Hepatocyte (in vitro differentiated cells): ENCODE data around the gene MTARC1. TPM values are rescaled to one million over a fixed set of nuclear protein-coding genes. Genes with fewer than 3 reads are reported as not detected.
A peak's percentile ranks its signal among the peaks of the same experiment; 100 is the strongest.

Experiments
- DNase-seq: peaks from one replicate; pipeline ENCODE4 v3.0.0-alpha.2; 2016; ENCODE audit warnings: low spot score
- H2AFZ ChIP-seq: fragments of 200-600 bp; sonication (generic); 2 replicates; pipeline ENCODE4 v1.6.0; 2016; ENCODE audit warnings: antibody characterized with exemption, mild to moderate bottlenecking
- H3K27ac ChIP-seq: fragments of 200-600 bp; sonication (generic); 2 replicates; pipeline ENCODE4 v1.5.1; 2016; ENCODE audit warnings: mild to moderate bottlenecking
- H3K27me3 ChIP-seq: fragments of 200-600 bp; sonication (generic); 2 replicates; pipeline ENCODE4 v1.6.1; 2016
- H3K36me3 ChIP-seq: fragments of 200-600 bp; sonication (generic); replicated peaks from 2 replicates; pipeline ENCODE4 v1.5.1; 2016; ENCODE audit warnings: low read depth; ENCODE audit not compliant: insufficient read depth
- H3K4me1 ChIP-seq: fragments of 200-600 bp; sonication (generic); 2 replicates; pipeline ENCODE4 v1.5.1; 2016; ENCODE audit warnings: mild to moderate bottlenecking, moderate library complexity; ENCODE audit not compliant: insufficient read depth
- H3K4me2 ChIP-seq: fragments of 200-600 bp; sonication (generic); 2 replicates; pipeline ENCODE4 v1.6.0; 2016
- H3K4me3 ChIP-seq: fragments of 200-600 bp; sonication (generic); 2 replicates; pipeline ENCODE4 v1.5.1; 2016; ENCODE audit warnings: mild to moderate bottlenecking
- H3K79me2 ChIP-seq: fragments of 200-600 bp; sonication (generic); 2 replicates; pipeline ENCODE4 v1.6.0; 2017; ENCODE audit warnings: mild to moderate bottlenecking
- H3K9me2 ChIP-seq: fragments of 200-600 bp; sonication (generic); replicated peaks from 2 replicates; pipeline ENCODE4 v1.6.0; 2017; ENCODE audit warnings: mild to moderate bottlenecking; ENCODE audit not compliant: insufficient read depth
- H3K9me3 ChIP-seq: fragments of 200-600 bp; sonication (generic); 2 replicates; pipeline ENCODE4 v1.5.1; 2016; ENCODE audit warnings: low read depth, mild to moderate bottlenecking
- H4K20me1 ChIP-seq: fragments of 200-600 bp; sonication (generic); 2 replicates; pipeline ENCODE4 v1.6.0; 2016; ENCODE audit warnings: mild to moderate bottlenecking; ENCODE audit not compliant: insufficient read depth, poor library complexity, severe bottlenecking
- CTCF ChIP-seq: fragments of 200-600 bp; sonication (generic); IDR thresholded peaks from 2 replicates; pipeline ENCODE4 v1.5.1; 2016; ENCODE audit warnings: antibody characterized with exemption, mild to moderate bottlenecking; ENCODE audit not compliant: poor library complexity
- EZH2 ChIP-seq: fragments of 200-600 bp; sonication (generic); IDR thresholded peaks from 2 replicates; pipeline ENCODE4 v1.6.1; 2016; ENCODE audit warnings: antibody characterized with exemption, mild to moderate bottlenecking, borderline replicate concordance
- EZH2phosphoT487 ChIP-seq: fragments of 200-600 bp; sonication (generic); IDR thresholded peaks from one replicate; pipeline ENCODE4 v1.6.1; 2018; ENCODE audit warnings: antibody characterized with exemption, mild to moderate bottlenecking, low read depth, moderate library complexity; ENCODE audit not compliant: unreplicated experiment, severe bottlenecking
- WGBS: methylation state at CpG from one replicate; pipeline ENCODE4 v1.1.6; 2016; ENCODE audit warnings: low lambda C conversion rate; ENCODE audit errors: missing lambda C conversion rate; 5-methylcytosine and 5-hydroxymethylcytosine counted together
- polyA plus RNA-seq: library from polyadenylated mRNA; unstranded; fragments of >200 nt; fragmentation: Nextera tagmentation; extraction: Ambion mirVana; gene quantifications from 2 replicates; pipeline ENCODE4 v1.2.1, GENCODE V29; 2016
- total RNA-seq: library from RNA; depleted of rRNA; stranded (reverse); fragments of >200 nt; gene quantifications from 2 replicates; pipeline ENCODE4 v1.2.3, GENCODE V29; 2014

The MTARC1 gene
- total and polyA plus RNA-seq, 2 experiments from 2014 or later = 15.8 to 24.0 TPM

GRCh38 chr1:220748089-220748934, 38.4 kb upstream of the MTARC1 start, which contains the start of gene MTARC2:
Gene MTARC2, plus strand, starts transcription at chr1:220748322. Its CDS starts 210 bp downstream, at chr1:220748532.
- Histone ChIP-seq H3K36me3 (no peaks in the 10 kb centered on the region), H3K9me3 (no peaks in the 10 kb centered on the region), H3K4me1 (peaks cover 18% of the 10 kb centered on the region), H3K27ac (peak within 1 kb of the TSS; percentile 93), H3K9me2 (no peaks in the 10 kb centered on the region), H4K20me1 (peaks cover 5% of the 10 kb centered on the region), H3K4me2 (peak within 1 kb of the TSS; percentile 79), H3K79me2 (peaks cover 40% of the 10 kb centered on the region), H2AFZ (peak within 1 kb of the TSS; percentile 88), H3K27me3 (no peaks in the 10 kb centered on the region), H3K4me3 (peak within 1 kb of the TSS; percentile 91)
- under 1% methylated on average over 76 of the region's 77 CpGs for WGBS
- peak; percentile 87 for DNase-seq
- TF ChIP-seq EZH2phosphoT487 (no peak), EZH2 (no peak), CTCF (no peak)

GRCh38 chr1:220748936-220749335, 37.8 kb upstream of the MTARC1 start:
- peak overlapping the region; percentile 91 for H3K4me3 ChIP-seq
- H2AFZ ChIP-seq = peak overlapping the region; percentile 88
- peak overlapping the region; percentile 79 for H3K4me2 ChIP-seq
- peaks cover 47% of the 10 kb centered on the region for H3K79me2 ChIP-seq
- H3K9me2 ChIP-seq = no peaks in the 10 kb centered on the region
- DNase-seq = no peak
- no peaks in the 10 kb centered on the region for H3K36me3 ChIP-seq
- H4K20me1 ChIP-seq = peaks cover 5% of the 10 kb centered on the region
- H3K27ac ChIP-seq = peak overlapping the region; percentile 93
- no peak for TF ChIP-seq EZH2
- no peak for TF ChIP-seq CTCF
- no peak for TF ChIP-seq EZH2phosphoT487
- H3K9me3 ChIP-seq = no peaks in the 10 kb centered on the region
- H3K27me3 ChIP-seq = no peaks in the 10 kb centered on the region
- H3K4me1 ChIP-seq = peaks cover 18% of the 10 kb centered on the region
- WGBS = 11% methylated on average over 3 of the region's 3 CpGs

GRCh38 chr1:220750131-220750515, 36.6 kb upstream of the MTARC1 start:
- Histone ChIP-seq H3K4me1 (peaks cover 18% of the 10 kb centered on the region), H3K79me2 (peaks cover 51% of the 10 kb centered on the region), H3K36me3 (no peaks in the 10 kb centered on the region), H3K27me3 (no peaks in the 10 kb centered on the region), H3K4me3 (no peak overlapping the region), H3K4me2 (peak overlapping the region; percentile 79), H3K9me3 (no peaks in the 10 kb centered on the region), H4K20me1 (peaks cover 5% of the 10 kb centered on the region), H3K9me2 (no peaks in the 10 kb centered on the region), H3K27ac (no peak overlapping the region), H2AFZ (no peak overlapping the region)
- 76% methylated on average over 6 of the region's 6 CpGs for WGBS
- TF ChIP-seq EZH2phosphoT487 = no peak
- no peak for TF ChIP-seq EZH2
- TF ChIP-seq CTCF = no peak
- no peak for DNase-seq
